ENCODE measurements around the gene PTPRE.

The PTPRE gene

DNA sequence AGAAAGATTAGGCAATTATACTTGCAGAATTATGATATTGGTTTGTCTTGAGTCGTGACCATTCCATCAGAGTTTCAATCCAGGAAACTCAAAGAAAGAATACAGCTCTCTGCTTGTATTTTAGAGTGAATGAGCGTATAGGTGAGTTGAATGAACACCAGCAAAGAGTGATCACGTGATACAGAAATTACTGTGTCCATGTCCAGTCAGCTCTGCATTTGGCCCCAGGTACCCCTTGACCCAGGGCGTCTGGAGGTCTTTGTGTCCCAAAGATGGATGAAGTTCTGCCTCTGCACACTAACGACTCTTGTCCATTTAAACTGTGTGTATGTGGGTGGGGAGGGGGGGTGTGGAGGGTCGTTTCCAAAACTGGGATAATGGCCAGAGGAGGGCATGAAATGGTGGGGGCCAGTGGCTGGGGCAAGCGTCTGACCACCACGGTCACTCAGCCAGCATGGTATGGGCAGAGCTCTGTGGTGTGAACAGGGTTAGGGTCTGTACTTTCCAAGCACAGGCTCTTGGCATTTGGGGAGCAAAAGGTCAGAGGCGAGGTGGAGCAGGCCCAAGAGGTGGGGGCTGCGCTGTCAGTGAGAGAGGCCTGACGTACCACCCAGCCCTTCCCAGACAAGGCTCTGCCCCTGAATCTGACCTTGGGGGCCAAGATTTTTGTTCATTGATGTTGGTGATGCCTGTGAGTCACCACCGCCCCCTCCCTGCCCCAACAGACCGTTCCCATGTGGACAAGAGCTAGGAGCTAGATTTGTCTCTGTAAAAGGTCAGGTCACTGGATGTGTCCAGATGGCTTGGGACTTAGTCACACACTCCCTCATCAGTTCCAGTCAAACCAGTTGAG lies 1.4 kb downstream of the PTPRE start:
- DNase-seq (ENCODE audit: low read depth) = no peak

DNA sequence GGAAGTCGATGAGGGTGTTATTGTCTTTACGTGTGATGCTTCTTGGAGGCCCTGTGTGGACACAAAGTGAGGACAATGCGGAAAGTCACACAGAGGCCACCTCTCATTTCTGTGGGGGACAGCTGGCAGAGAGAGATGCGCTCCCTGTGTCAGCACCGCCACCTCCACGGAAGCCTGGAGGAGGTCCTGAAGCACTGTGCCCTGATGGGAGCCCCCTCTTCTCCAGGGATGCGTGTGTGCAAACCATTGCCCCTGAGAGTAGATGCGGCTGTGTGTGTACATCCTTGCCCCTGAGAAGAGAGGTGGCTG lies 2.0 kb downstream of the PTPRE start:
- no peak for DNase-seq (ENCODE audit: low read depth)

DNA sequence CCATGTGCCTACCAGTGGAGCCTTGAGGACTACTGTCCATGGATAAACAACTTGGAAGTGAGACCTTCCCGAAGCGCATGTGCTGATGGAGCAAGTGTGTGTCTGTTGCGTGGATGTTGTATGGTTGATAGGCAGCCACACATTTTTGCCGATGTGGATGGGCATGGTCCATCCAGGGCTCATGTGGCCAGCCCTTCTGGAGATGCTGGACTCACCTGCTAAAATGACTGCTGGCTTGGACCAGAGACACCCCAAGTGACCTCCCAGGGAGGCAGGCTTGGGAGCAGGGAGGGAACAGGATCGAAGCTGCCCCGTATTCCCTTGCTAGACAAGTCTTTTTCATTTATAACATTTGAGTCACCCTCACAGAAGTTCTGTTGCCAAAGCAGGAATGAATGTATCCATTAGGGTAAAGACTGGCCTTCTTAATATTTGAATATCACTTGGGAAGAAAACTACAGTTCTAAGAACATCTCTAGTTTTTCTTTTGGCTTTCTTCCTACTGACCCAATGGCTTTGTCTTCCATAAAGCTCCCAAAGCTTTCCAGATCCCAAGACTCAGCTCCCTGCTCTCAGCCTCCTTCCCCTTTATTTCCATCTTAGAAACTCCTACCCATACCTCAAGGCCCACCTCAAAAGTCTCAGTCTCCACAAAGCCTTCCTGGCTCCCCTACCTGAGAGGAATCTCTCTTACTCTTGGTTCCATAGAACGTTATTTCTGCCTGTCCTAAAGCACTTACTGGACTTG lies 3.0 kb downstream of the PTPRE start:
- DNase-seq (ENCODE audit: low read depth) = no peak

DNA sequence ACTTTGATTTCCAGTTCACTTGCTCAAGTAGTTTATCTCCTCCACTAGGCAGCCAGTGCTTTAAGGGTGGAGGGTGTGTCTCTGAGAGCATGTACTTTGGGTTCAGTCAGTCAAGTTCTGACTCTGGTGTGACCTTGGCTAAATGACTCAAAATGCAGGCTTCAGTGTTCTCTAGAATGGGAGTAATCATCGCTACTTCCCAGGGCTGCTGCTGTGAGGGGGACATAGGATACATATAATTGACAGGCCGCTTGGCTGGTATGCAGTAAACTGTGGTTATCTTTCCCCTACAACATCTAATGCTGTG lies 3.5 kb downstream of the PTPRE start:
- no peak for DNase-seq (ENCODE audit: low read depth)

DNA sequence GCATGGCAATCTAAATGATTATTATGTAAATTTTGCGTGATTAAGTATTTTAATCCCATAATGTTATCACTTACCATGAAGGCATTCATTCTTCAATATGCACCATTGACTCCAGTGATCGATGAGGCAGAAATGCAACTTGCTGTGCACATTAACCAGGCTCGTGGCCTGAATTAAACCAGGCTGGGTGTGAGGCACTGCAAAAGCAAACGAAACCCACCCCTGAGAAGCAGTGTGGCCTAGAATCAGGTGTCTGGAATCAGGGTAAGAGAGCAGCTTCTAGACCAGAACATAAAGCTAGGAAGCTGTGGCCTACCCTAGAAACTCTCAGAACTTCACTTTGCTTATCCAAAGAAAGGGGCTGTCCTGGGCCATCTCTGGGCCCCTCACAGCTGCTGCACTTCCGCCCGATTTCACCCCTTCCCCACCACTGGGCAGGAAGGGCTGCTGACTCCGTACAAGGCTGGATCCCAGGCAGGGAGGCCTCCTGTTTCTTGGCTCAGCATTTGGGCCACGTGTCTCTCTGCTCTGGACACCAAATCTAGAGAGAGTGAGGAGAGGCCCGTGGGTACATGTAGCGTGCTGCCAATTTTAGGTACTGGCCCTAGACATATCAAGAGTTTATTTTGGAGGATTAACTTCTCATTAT lies 4.4 kb downstream of the PTPRE start:
- no peak for DNase-seq (ENCODE audit: low read depth)

DNA sequence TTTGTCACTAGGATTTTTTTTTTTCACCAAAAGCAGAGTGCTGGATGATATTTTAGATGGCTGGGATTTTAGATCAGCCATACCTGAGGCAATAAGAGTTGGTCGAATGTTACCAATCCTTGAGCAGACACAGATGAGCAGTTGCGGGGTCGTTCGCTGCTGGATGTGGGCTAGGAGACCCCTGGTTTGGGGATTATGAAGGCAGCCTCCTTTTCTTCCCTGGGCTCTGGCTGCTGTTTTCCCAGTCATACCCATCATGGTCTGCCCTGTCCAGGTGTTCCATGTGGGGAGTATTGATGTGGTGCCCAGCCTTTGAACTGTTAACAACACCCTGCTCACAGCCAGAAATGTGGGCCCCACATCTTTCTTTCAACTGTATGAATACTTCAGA lies 5.0 kb downstream of the PTPRE start:
- DNase-seq (ENCODE audit: low read depth) = no peak

DNA sequence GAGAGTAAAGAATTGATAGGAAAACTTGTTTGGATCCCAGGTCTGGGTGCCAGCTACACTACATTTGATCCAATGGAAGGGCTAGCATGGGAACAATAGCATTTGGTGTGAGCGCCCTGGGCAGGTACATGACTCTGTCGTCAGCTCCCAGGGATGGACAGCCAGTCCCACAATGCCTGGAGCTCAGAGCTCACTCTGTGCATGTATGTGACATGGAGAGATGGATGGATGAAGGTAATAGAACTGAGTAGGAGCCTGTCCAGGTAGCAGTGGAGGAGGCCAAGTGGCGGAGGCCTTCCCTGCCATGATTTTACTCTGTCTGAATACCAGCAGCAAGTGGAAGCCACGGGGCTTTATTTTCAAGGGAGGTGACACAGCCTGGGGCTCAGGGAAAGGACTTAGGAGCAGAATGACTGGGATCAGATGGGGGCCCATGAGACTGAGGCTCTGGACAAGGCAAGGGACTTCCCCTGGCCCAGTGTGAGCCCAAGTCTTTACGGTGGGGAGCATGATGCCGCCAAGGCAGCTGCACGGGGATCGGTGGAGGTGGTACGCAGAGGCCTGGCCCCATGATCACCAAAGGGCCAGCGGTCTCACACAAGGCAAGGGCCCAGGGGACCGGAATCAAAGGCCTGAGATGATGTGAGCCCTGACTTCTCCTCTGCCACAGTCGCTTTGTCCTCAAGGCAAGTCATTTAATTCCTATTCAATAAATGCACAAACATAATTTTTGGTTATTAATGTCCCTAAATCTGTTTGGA lies 5.9 kb downstream of the PTPRE start:
- DNase-seq (ENCODE audit: low read depth) = no peak

DNA sequence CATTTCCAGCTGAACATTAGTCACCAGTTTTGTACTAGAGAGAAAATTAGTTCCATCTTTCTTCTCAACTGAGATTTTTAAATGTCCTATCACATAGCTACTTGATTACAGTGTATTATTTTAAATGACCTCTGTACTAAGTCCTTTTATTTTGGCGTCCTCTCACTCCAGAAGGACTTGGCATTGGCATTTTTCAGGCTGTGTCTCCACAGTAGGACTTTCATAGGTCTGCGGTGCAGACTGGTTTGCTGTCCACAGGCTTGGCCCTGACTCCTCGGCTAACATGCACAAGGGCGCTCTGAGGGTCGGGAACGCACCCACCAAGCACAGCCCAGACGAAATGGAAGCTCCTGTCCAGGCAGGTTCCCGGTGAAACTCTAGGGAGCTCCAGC lies 6.5 kb downstream of the PTPRE start:
- DNase-seq (ENCODE audit: low read depth) = no peak

DNA sequence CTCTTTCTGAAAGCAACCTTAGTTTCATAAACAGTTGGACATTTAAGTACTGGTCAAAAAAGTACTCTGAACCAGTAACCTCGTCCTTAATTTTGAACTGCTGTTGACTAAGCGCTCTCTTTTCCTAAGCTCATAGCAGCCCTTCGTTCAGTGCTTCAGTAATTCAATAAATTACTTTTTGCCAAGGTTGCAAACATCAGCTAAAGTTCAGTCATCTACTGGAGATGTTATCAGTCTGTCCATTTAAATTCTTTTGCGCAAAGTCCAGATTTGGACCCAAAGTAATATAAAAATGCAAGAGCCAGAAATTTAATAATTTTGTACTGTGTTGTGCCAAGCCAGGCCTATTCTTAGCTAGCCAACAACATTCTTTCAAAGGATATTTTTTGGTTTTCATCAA lies 8.4 kb downstream of the PTPRE start:
- no peak for DNase-seq (ENCODE audit: low read depth)

DNA sequence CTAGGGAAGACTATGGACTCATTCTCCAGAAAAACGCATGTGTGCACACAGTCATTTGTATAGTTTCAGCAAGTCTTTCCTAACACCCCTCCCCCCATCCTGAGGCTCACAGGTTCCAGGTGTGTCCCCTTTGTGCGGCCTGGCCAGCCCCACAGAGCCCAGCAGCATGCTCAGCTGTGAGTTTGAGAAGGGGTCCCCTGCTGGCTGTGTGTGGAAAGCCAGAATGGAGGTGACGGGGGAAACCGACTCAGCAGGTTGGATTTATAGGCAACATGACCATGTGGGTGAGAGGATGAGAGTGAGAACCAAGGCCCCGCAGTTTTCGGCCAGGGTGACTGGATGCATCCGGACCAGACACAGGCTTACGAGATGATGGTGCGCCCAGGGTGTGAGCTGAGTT lies 9.9 kb downstream of the PTPRE start:
- no peak for DNase-seq (ENCODE audit: low read depth)

DNA sequence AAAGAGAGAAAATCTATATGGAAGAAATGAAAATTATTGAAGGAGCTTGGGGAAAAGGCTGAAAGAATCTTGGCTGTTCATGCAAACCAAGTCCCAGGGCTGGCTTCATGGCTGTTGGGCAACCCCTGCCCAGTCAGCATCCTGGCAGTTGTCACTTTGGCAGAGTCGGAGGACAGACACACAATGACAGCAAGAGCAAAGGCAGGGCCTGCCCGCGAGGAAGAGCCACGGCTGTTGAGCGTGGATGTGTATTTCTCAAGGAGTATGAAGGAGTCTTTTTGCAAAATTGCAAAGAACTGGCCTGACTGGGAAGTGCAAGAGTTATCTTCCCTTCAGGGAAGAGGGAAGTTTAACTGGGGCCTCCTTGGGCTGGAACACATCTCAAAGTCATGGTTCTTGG lies 11.7 kb downstream of the PTPRE start:
- no peak for DNase-seq (ENCODE audit: low read depth)

DNA sequence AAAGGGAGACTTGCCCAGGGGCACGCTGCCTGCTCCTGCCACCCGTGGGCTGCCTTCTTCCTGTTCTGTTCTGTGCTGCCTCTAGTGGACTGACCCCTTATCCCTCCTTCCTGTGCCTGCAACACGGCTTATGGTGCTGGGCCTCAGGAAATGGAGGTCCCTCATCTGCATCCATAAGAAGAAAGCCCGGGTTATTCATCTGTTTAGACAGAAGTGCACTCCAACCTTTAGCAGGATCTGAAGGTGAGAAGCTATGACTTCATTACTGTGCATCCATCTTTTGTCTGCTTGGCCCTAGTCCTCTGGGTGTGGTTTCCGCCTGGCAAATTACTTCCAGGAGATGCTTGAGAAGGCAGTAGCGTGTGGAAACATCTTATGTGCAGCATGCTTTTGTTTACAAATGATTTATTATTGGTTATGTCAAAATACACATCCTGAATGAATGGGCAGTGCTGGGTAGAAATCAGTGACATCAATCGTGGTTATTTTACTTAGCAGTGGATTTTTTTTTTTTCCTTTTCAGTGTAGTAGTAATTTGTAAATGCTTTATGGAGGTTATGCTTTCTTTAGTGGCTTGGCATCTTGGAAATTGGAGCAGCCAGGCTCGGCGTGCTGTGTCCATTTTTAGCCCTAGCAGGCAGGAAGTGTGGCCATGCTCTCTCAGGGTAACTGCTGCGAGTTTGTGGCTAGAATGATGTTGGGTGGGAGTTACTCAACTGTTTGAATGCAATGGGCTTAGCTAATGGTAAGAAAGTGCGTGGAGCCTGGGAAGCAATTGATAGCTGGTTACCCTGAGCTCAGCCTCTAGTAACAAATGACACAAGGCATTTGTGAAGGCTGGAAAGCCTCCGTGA lies 12.7 kb downstream of the PTPRE start:
- DNase-seq (ENCODE audit: low read depth) = no peak

DNA sequence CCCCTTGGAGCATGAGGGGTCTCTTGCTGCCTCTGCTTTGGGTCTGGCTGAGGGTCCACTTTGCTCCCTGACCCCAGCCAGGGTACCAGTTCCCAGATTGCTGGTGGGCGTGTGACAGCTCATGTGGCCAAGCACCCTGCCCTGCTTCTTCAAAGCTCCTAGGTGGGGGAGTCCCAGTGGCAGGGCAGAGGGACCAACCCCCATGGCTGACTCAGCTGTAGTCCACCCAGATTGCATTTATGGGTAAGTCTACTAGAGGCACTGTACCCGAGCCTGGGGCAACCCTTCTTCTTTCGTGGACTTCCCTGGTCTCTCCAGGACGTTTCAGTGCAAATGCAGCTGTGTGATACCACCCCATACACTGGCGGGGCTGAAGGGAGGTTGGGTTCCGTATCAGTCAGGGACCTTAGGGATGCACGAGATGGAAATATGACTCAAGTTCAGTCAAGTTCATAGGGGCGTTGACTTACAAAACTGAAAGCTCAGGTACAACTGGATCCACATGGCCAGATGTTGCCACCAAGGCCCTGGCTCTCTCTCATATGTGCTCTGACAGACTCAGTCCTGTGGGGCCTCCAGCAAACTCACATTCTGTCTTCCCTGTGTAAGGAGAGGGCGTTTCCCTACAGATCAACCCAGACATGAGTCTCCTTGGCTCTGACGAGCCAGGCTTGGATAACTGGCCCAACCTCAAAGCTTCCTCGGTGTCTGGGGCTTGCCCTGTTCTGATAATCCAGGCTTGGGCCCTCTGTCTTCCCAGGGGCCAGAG lies 13.6 kb downstream of the PTPRE start:
- DNase-seq (ENCODE audit: low read depth) = no peak

DNA sequence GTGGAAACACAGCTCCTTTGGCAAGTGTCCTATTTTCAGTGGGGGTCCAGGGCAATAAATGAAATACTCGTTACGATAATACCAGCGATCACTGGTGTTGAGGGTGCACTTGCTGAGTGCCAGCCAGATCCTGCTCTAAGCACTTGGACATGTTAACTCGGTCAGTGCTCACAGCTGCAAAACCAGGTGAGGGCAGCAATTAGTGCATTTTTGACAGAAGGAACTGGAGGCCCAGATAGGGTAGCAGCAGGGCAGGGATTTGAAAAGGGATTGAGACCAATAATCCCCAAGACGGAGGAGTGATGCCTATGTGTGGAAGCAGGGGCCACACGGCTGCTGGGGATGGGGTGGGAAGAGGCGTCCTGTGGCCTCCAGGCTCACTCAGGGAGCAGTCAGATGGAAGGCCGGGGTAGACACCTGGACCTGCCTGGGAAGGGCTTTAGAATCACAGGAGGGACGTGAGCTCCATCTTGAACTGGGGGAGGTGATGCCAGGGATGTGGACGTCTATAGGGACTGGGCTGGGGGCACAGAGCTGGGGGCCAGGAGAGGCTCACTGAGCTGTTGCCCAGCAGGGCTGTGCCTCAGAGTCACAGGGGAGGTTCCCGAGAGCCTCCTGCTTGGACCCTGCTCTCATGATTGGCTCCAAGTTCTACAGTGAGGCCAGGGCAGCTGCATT lies 14.3 kb downstream of the PTPRE start:
- no peak for DNase-seq (ENCODE audit: low read depth)

DNA sequence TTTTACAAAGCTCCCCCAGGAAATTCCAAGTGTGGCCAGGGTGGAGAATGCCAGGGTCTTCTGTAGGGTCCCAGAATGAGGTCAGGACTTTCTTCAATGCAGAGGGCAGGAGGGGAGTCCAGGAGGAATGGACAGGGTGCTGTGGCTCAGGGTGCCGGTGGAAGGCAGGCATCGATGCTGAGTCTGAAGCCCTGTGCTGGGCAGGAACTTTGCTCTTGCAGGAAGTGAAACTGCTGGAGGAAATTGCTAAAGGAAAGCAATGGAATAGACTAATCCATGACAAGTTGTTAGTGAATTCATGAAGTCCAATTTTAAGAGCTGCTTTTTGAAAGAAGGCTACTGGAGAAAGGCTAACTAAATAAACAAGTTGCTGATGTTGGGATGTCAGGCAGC lies 14.8 kb downstream of the PTPRE start:
- no peak for DNase-seq (ENCODE audit: low read depth)

DNA sequence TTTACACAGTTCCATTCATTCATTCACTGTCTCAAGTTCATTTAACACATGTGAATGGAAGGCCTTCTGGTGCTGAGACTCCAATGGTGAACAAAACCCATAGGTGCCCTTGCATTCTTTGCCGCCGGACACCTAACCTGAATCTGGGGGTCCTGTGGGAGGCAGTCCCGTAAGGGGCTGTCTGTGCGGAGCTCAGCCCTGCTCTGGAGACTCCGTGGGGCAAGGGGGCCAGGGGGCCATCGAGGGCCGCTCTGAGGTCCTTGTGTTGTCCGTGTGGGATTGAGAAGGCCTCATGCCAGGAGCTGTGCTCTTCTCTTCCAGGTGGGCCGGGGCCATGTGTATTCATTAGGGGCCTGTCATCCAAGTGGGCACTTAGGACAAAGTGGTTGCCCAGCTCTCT lies 15.3 kb downstream of the PTPRE start:
- DNase-seq (ENCODE audit: low read depth) = no peak

DNA sequence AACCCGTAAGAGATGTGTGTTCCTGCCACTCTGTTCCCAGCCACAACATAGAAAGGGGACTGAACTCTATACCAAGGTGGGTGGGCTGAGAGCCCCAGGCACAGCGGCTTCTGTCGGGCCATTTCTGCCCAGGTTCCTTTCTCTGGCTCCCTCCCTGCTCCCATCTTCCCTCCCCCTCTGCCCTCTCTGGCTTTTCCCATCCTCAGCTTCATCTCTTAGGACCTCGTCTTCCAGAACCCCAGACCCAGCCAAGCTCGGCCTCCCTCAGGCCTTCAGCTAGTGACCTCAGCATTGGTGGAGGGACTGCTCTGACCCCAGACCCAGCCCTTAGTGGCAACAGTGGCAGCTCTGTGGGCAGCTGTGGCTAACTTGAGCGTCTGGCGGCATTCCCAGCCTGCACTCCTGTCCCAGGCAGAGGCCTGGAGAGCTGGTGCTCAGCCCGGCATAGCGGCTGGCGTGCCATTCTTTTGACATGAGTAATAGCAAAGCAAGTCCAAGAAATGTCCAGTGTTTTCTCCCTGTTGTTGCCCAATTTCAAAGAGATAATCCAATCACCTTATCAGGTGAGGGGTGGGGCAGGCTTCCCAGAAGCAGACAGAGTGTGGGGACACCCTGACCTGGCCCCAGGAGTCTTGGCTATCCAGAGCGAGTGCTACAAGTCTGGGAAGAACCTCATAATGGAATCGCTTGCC lies 15.9 kb downstream of the PTPRE start:
- DNase-seq (ENCODE audit: low read depth) = no peak

DNA sequence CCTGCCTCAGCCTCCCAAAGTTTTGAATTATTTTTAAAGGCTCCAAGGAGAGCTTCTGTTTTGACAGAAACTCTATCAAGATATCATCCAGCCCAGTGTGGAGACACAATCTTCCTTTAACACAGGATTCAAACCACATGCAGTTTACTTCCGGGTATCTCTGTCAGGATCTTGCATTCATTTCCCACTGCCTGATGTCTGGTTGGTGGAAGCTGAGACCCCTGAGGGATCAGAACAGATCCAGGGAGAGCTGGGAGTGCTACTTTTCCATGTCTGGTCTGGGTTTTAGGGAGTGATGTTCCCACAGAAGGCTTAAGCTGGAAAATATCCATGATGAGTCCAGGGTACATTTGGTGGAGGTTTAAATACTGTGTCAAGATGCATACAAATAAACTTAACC lies 16.7 kb downstream of the PTPRE start:
- DNase-seq (ENCODE audit: low read depth) = no peak

DNA sequence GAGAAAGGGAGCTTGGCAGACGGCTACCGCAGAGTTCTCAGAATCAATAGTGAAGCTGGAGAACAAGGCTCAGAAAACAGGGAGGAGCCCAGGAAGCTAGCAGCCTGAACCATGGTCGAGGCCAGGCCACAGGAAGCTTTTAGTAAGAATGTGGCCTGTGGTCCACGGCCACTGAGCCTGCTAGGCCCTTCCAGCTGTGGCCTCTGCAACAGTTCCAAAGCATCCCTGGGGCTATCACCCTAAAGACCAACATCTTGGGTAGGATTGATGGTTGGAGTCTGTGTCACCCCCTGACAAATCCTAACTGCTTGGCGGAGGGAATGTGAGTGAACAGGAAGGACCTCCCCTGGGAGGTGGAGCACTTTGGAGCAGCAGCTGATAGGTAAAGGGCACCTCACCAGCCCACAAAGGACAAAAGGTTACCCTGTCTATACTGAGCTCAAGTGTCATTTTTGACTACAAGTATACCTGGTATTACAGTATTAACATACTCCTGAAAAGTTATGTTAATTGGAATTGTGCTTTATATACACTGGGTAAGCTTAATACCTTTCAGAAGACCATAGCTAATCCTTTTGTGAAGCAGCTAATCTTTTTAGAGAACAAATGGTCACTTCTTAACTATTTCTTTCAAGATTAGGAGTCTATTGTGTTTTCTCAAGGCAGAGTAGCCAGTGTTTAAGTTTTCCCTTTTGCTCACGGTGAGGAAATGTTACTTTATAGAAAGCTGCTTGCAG lies 18.7 kb downstream of the PTPRE start:
- DNase-seq (ENCODE audit: low read depth) = no peak

All from T follicular helper cell (primary cell).